Measurements from ENCODE around the gene SUGP2. TPM values are rescaled to one million over a fixed set of nuclear protein-coding genes. Genes with fewer than 3 reads are reported as not detected.

SUGP2 gene
- total and polyA plus RNA-seq, 2 experiments from 2014 or later: 102 to 109 TPM

DNA sequence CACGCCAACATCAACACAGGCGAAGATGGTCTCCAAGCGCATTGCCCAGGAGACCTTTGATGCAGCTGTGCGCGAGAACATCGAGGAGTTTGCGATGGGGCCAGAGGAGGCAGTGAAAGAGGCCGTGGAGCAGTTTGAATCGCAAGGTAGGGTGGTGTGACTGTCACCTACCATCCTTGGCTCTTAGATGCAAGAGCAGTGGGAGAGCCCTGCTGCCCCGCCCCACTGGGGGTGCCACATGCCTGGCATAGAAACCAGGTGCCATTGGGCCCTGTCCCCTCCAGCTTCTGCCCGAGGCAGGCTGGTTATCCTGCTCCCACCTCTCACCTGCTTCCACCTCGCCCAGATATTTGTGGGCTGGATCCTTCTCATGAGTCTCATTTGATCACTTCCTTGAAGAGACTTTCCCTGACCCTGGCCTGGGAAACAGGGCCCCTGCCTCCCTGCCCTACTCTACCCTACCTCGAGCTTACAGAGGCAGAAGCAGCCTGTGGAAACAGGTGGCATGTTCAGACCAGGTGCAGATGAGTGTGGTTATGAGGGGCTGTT, 9.5 kb upstream of the SUGP2 start:
- H4K20me1 ChIP-seq (replicated peaks; ENCODE audit: insufficient read depth): peaks cover 40% of the 10 kb centered on the region
- H3K27ac ChIP-seq (ENCODE audit: low read depth): no peak overlapping the region
- DNase-seq (ENCODE audit: low spot score): no peak
- no peak for TF ChIP-seq EZH2 (IDR thresholded peaks at IDR 0.05; ENCODE audit: low read depth, unreplicated experiment)
- no peak for TF ChIP-seq EZH2phosphoT487 (IDR thresholded peaks at IDR 0.05; ENCODE audit: unreplicated experiment)
- no peak for TF ChIP-seq STAT1 (IDR thresholded peaks at IDR 0.05; ENCODE audit: unreplicated experiment)
- no peaks in the 10 kb centered on the region for H3K27me3 Mint-ChIP-seq (ENCODE audit: insufficient read depth, low read depth, poor library complexity)
- H3K9me3 Mint-ChIP-seq: peaks cover 10% of the 10 kb centered on the region; the same call in 2 of the 3 replicates
- no peaks in the 10 kb centered on the region for H3K9me2 ChIP-seq (ENCODE audit: insufficient read depth)
- peaks cover 46% of the 10 kb centered on the region for H3K79me2 ChIP-seq (replicated peaks; ENCODE audit: insufficient read depth)
- H3K4me1 Mint-ChIP-seq: no peaks in the 10 kb centered on the region
- no peaks in the 10 kb centered on the region for H3K27me3 ChIP-seq (ENCODE audit: insufficient read depth)
- H3K4me3 ChIP-seq: no peak overlapping the region
- H3K27ac Mint-ChIP-seq: no peak overlapping the region
- H3K36me3 ChIP-seq (ENCODE audit: insufficient read depth): peaks cover 25% of the 10 kb centered on the region
- H3F3A ChIP-seq (replicated peaks; ENCODE audit: low read depth): no peaks in the 10 kb centered on the region
- no peak overlapping the region for H2AFZ ChIP-seq
- H3K4me1 ChIP-seq (ENCODE audit: insufficient read depth): no peaks in the 10 kb centered on the region
- no peak for ATAC-seq
- peaks cover 59% of the 10 kb centered on the region for H3K36me3 Mint-ChIP-seq (ENCODE audit: low read depth)
- no peak overlapping the region for H3K4me3 Mint-ChIP-seq
- no peak overlapping the region for H3K4me2 ChIP-seq

GRCh38 chr19:19040417-19040816, 7.1 kb upstream of the SUGP2 start:
- no peak for ATAC-seq
- Mint-ChIP-seq H3K9me3 (peaks cover 22% of the 10 kb centered on the region), H3K4me3 (no peak overlapping the region), H3K36me3 (ENCODE audit: low read depth) (peaks cover 63% of the 10 kb centered on the region), H3K27ac (no peak overlapping the region), H3K4me1 (no peaks in the 10 kb centered on the region), H3K27me3 (ENCODE audit: insufficient read depth, low read depth, poor library complexity) (no peaks in the 10 kb centered on the region)
- peaks cover 70% of the 10 kb centered on the region for H3K79me2 ChIP-seq (replicated peaks; ENCODE audit: insufficient read depth)
- peaks cover 52% of the 10 kb centered on the region for H4K20me1 ChIP-seq (replicated peaks; ENCODE audit: insufficient read depth)
- H3K4me1 ChIP-seq (ENCODE audit: insufficient read depth): 0 out of 2 replicates have a peak, but pooled peaks cover 4% of the 10 kb centered on the region
- H3K4me3 ChIP-seq: no peak overlapping the region
- no peaks in the 10 kb centered on the region for H3K9me2 ChIP-seq (ENCODE audit: insufficient read depth)
- H3F3A ChIP-seq (replicated peaks; ENCODE audit: low read depth): no peaks in the 10 kb centered on the region
- no peak overlapping the region for H3K4me2 ChIP-seq
- TF ChIP-seq STAT1 (IDR thresholded peaks at IDR 0.05; ENCODE audit: unreplicated experiment) (no peak), ZNF114 (CRISPR knock-in tag; IDR thresholded peaks at IDR 0.05) (no peak), JUNB (IDR thresholded peaks at IDR 0.05; ENCODE audit: unreplicated experiment) (no peak), CTCF (conservative IDR thresholded peaks at IDR 0.05; ENCODE audit: low read depth in 2 of 2) (no peak), EZH2phosphoT487 (IDR thresholded peaks at IDR 0.05; ENCODE audit: unreplicated experiment) (no peak)
- TF ChIP-seq, protein P1, sequence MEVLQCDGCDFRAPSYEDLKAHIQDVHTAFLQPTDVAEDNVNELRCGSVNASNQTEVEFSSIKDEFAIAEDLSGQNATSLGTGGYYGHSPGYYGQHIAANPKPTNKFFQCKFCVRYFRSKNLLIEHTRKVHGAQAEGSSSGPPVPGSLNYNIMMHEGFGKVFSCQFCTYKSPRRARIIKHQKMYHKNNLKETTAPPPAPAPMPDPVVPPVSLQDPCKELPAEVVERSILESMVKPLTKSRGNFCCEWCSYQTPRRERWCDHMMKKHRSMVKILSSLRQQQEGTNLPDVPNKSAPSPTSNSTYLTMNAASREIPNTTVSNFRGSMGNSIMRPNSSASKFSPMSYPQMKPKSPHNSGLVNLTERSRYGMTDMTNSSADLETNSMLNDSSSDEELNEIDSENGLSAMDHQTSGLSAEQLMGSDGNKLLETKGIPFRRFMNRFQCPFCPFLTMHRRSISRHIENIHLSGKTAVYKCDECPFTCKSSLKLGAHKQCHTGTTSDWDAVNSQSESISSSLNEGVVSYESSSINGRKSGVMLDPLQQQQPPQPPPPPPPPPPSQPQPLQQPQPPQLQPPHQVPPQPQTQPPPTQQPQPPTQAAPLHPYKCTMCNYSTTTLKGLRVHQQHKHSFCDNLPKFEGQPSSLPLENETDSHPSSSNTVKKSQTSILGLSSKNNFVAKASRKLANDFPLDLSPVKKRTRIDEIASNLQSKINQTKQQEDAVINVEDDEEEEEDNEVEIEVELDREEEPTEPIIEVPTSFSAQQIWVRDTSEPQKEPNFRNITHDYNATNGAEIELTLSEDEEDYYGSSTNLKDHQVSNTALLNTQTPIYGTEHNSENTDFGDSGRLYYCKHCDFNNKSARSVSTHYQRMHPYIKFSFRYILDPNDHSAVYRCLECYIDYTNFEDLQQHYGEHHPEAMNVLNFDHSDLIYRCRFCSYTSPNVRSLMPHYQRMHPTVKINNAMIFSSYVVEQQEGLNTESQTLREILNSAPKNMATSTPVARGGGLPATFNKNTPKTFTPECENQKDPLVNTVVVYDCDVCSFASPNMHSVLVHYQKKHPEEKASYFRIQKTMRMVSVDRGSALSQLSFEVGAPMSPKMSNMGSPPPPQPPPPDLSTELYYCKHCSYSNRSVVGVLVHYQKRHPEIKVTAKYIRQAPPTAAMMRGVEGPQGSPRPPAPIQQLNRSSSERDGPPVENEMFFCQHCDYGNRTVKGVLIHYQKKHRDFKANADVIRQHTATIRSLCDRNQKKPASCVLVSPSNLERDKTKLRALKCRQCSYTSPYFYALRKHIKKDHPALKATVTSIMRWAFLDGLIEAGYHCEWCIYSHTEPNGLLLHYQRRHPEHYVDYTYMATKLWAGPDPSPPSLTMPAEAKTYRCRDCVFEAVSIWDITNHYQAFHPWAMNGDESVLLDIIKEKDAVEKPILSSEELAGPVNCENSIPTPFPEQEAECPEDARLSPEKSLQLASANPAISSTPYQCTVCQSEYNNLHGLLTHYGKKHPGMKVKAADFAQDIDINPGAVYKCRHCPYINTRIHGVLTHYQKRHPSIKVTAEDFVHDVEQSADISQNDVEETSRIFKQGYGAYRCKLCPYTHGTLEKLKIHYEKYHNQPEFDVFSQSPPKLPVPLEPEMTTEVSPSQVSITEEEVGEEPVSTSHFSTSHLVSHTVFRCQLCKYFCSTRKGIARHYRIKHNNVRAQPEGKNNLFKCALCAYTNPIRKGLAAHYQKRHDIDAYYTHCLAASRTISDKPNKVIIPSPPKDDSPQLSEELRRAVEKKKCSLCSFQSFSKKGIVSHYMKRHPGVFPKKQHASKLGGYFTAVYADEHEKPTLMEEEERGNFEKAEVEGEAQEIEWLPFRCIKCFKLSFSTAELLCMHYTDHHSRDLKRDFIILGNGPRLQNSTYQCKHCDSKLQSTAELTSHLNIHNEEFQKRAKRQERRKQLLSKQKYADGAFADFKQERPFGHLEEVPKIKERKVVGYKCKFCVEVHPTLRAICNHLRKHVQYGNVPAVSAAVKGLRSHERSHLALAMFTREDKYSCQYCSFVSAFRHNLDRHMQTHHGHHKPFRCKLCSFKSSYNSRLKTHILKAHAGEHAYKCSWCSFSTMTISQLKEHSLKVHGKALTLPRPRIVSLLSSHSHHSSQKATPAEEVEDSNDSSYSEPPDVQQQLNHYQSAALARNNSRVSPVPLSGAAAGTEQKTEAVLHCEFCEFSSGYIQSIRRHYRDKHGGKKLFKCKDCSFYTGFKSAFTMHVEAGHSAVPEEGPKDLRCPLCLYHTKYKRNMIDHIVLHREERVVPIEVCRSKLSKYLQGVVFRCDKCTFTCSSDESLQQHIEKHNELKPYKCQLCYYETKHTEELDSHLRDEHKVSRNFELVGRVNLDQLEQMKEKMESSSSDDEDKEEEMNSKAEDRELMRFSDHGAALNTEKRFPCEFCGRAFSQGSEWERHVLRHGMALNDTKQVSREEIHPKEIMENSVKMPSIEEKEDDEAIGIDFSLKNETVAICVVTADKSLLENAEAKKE (CRISPR knock-in tag; IDR thresholded peaks at IDR 0.05): no peak
- no peaks in the 10 kb centered on the region for H3K27me3 ChIP-seq (ENCODE audit: insufficient read depth)
- DNase-seq (ENCODE audit: low spot score): no peak
- H3K36me3 ChIP-seq (ENCODE audit: insufficient read depth): peaks cover 33% of the 10 kb centered on the region
- no peak overlapping the region for H3K27ac ChIP-seq (ENCODE audit: low read depth)
- H2AFZ ChIP-seq: no peak overlapping the region

Data from GM23338 (cell line).